Skeletal muscle satellite cell (primary cell): ENCODE data around the gene DLL1.

Source experiments
- H3K27me3 ChIP-seq: 2 replicates; pipeline ENCODE4 v1.7.0; 2013; ENCODE audit warnings: low read length; ENCODE audit not compliant: control insufficient read depth, insufficient read depth
- H3K36me3 ChIP-seq: 2 replicates; pipeline ENCODE4 v1.7.0; 2013; ENCODE audit warnings: mild to moderate bottlenecking, control low read depth, low read length; ENCODE audit not compliant: insufficient read depth
- H3K4me1 ChIP-seq: 2 replicates; pipeline ENCODE4 v1.7.0; 2013; ENCODE audit warnings: low read length; ENCODE audit not compliant: control insufficient read depth, insufficient read depth
- H3K4me2 ChIP-seq: 2 replicates; pipeline ENCODE4 v1.7.0; 2013; ENCODE audit warnings: mild to moderate bottlenecking, low read length
- H3K4me3 ChIP-seq: 2 replicates; pipeline ENCODE4 v1.7.0; 2013; ENCODE audit warnings: low read length
- H3K9ac ChIP-seq: 2 replicates; pipeline ENCODE4 v1.7.0; 2013; ENCODE audit warnings: mild to moderate bottlenecking, low read depth, low read length, moderate library complexity
- H3K9me3 ChIP-seq: replicated peaks from 2 replicates; pipeline ENCODE4 v1.7.0; 2013; ENCODE audit warnings: mild to moderate bottlenecking, control low read depth, low read length

Gene DLL1

DNA sequence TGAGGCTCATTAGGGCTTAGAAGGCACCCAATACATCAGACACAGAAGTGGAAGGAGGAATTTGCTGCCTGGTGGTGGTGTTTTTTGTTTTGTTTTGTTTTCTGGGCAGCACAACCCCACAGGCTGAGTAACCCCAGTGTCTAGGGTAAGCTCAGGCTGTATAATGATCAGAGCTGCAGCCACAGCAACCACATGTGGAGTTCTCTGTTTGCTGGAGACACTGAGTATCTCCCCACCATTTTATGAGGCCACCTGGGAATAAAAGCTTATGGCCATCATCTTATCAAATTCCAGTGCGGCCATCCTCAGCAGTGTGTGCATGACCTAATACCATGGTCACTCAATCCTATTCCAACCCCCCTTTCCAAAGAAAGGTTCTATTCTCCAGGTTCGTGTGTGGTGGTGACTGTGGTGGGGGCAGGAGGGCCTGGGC is 3.4 kb upstream of the DLL1 start:
- Histone ChIP-seq H3K4me1 (peaks cover 24% of the 10 kb centered on the region), H3K27me3 (peaks cover 69% of the 10 kb centered on the region), H3K4me2 (no peak overlapping the region), H3K9me3 (no peaks in the 10 kb centered on the region), H3K36me3 (no peaks in the 10 kb centered on the region), H3K4me3 (no peak overlapping the region), H3K9ac (no peak overlapping the region)

DNA sequence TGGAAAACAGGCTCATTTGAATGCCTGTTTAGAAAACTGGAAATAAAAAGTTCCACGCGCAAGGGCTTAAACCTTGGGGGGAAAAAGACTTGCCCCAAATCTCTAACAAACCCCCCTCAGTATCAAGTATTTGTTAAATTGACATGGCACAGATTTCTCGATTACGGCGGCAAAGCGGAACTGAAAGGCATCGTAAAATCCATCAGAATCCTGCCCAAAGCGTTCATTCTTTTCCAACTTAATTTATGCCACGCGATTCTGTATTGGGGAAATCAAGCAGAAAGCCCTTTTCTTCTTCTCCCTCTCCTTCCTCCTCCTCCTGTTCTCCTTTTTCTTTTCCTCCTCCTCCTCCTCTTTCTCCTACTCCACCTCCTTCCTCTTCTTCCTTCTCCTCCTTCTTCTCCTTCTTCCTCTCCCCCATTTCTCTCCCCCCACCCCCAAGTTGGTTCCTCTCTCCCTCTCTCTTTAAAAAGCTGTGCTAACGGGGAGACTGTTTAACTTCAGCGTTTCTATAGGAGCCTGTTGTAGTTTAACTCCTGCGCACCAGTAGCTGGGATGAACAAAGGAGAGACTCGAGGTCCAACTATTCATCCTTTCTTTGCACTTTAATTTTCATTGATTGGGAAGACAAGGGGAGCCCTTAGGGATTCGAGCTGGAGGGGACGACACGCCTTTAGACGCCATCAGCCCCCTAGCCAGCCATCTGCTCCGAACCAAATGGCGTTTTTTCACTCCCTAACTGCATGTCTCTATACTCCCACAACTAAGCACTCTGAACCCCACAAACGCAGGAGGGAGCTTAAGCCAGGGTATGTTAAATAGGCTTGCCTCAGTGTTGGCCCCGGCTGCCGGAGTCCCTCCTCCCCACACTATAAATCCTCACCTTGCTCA is 2.7 kb upstream of the DLL1 start:
- Histone ChIP-seq H3K4me1 (peaks cover 28% of the 10 kb centered on the region), H3K36me3 (no peaks in the 10 kb centered on the region), H3K9ac (no peak overlapping the region), H3K4me3 (no peak overlapping the region), H3K4me2 (peak overlapping the region; percentile 58), H3K27me3 (peaks cover 76% of the 10 kb centered on the region), H3K9me3 (no peaks in the 10 kb centered on the region)

DNA sequence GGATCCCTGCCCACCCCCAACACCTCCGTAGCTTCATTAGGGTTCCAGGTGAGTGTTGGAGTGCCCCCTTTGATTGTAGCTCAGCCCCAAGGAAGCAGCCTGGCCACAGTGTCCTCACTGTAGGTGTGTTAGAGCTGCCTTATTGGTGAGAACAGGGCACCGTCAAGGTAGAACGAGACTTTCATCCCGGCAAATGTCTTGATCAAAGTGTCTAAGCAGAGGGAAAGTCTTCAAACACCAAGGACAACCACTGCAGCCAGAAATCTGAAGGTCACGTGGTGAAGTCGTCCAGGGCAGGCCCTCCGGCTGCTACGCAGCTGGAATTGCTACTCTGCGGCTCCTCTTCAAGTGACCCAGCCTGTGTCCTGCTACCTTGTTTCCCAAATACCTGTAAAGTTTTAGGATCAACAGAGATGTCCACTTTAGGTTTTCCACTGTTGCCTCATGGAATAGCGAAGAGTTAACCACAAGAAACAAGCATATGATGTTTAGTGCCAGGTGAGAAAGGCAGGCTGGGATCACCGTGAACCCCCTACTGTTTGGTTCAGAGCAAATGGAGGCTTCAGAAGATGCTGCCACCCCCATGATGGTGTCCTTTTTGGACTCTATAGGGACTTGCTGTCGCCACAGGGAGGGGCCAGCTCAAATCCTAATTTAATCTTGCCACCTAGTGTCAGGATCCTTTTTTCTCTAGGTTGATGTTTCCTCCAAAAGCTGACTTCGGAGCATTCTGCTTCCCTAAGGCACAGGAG is 1.7 kb upstream of the DLL1 start:
- Histone ChIP-seq H3K36me3 (no peaks in the 10 kb centered on the region), H3K4me1 (peaks cover 28% of the 10 kb centered on the region), H3K4me2 (peak overlapping the region; percentile 58), H3K9me3 (no peaks in the 10 kb centered on the region), H3K4me3 (no peak overlapping the region), H3K27me3 (peaks cover 73% of the 10 kb centered on the region), H3K9ac (no peak overlapping the region)

DNA sequence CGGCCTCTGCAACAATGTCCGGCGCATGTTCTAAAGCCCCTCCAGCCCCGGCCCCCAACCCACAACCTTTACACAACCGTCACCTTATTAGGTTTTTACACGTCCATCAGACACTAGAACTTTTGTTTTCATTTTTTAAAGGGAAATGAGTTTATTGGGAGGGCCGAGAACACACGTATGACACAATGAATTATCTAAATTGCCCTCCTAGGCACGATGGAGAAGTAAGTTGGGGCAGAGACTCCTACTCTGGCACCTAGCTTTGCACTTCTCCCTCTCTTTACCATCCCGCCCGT is 1.2 kb upstream of the DLL1 start:
- H3K4me1 ChIP-seq: peaks cover 28% of the 10 kb centered on the region
- H3K4me3 ChIP-seq: peak overlapping the region; percentile 64
- H3K27me3 ChIP-seq: peaks cover 75% of the 10 kb centered on the region
- H3K36me3 ChIP-seq: no peaks in the 10 kb centered on the region
- H3K9me3 ChIP-seq: no peaks in the 10 kb centered on the region
- no peak overlapping the region for H3K9ac ChIP-seq
- peak overlapping the region; percentile 85 for H3K4me2 ChIP-seq

DNA sequence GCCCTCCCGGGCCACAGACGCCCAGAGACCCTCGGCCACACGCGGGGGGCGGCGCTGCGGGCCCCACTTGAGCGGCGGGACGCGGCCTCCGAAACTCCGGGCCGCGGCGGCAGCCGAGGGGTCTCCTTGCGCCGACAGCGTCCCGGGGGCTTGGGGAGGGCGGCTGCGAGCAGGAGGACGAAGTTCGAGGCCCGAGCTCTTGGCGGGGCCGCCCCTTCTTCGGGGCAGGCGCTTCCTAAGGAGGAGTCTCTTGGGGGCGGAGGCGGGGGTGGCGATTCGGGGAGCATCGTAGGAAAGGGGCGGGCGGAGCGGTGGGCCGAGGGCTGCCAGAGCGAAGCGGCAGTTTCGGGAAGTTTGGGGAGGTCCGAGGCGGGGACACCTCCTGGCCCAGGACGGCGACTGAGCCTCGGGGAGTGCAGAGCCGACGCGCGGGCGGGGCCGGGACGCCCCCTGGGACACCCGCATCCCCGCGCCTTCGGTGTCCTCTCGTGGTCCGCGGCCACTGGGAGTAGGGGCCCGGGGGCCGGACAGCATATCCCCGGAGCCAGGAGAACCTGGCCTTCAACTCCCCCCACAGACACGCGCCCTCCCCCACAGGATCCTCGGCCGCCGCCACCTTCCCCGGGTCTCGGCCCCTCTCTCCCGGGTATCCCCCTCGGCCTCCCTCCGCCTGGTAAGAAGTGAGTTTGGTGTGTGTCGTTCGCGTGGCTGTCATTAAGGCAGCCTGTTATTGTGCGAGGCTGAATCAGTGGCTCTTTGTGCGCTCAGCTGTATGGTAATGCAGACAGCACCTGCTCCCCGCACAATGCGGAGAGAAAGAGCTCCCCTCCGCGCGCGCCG is 613 bp upstream of the DLL1 start:
- H3K27me3 ChIP-seq: peaks cover 76% of the 10 kb centered on the region
- peak overlapping the region; percentile 64 for H3K4me3 ChIP-seq
- peak overlapping the region; percentile 85 for H3K4me2 ChIP-seq
- peaks cover 28% of the 10 kb centered on the region for H3K4me1 ChIP-seq
- no peak overlapping the region for H3K9ac ChIP-seq
- H3K36me3 ChIP-seq: no peaks in the 10 kb centered on the region
- H3K9me3 ChIP-seq: no peaks in the 10 kb centered on the region

DNA sequence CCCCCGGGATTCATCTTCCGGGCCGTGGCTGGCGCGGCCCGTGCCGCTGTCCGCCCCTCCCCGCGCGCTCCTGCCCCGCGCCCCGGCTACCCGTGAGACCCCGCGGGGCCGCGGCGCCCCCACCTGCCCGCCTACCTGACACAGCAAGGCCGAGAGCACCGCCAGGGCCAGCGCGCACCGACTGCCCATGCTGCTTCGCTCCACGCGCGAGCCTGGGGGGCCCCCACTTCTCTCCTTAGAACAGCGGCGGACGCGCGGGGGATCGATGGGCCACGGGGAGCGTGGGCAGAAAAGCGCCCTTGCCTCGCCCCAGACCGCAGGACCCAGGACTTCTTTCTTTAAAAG is 955 bp downstream of the DLL1 start:
- H3K4me1 ChIP-seq: peaks cover 17% of the 10 kb centered on the region

DNA sequence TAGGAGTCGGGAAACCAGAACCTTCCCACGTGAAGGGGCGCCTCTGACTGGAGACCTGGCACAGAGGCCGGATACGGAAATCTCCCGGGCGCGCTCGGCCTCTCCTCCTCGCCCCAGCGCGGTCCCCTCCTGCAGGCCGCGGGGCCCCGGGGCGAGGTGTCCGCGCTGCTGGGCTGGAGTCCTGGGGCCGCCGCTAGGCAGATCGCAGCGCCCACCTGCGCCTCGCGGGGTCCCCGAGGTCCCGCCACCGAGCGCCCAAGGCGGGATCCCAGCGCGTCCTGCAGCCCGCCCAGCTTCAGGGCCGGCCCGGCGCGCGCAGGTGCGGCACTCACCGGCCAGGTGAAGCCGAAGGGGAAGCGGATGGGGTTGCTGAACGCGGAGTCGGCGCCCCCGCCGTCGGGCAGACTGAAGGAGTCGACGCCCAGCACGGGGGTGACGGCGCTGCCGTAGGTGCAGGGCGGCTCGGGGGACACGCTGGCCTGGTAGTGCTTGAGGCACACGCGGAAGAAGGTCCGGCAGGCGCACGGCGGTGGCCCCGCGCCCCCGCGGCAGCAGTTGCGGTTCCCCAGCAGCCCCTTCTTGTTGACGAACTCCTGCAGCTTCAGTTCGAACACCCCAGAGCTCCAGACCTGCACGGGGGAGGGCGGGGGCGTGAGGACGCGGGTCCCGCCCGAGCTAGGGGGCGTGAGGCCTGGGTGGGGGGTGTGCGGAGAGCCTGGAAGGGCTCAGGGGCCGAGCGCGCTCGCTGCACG is 1.5 kb downstream of the DLL1 start:
- Histone ChIP-seq H3K9ac (no peak overlapping the region), H3K4me2 (peak overlapping the region; percentile 85), H3K9me3 (no peaks in the 10 kb centered on the region), H3K4me3 (peak overlapping the region; percentile 90), H3K36me3 (no peaks in the 10 kb centered on the region), H3K27me3 (peaks cover 59% of the 10 kb centered on the region), H3K4me1 (peaks cover 17% of the 10 kb centered on the region)

More for the DNA sequence above, 955 bp downstream of the DLL1 start:
- peak overlapping the region; percentile 67 for H3K9ac ChIP-seq
- no peaks in the 10 kb centered on the region for H3K9me3 ChIP-seq
- peak overlapping the region; percentile 90 for H3K4me3 ChIP-seq
- H3K36me3 ChIP-seq: no peaks in the 10 kb centered on the region
- H3K27me3 ChIP-seq: peaks cover 65% of the 10 kb centered on the region
- peak overlapping the region; percentile 85 for H3K4me2 ChIP-seq

DNA sequence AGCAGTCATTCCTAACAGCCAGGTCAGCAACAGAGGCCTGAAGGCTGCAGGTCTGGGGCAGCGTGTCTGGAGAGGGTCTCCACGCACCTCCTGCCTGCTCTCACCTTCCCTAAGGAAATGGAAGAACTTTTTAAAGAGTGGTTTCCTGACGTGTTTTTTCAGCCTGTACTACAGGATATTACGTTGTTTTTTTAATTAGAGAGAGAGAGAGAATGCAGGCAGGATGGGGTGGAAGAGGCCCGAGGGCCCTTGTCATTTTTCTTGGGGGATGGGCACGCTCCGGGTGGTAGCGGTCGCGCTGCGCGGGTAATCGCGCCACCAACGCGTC is 2.1 kb downstream of the DLL1 start:
- no peak overlapping the region for H3K9ac ChIP-seq
- peak overlapping the region; percentile 90 for H3K4me3 ChIP-seq
- H3K4me1 ChIP-seq: peaks cover 17% of the 10 kb centered on the region
- H3K27me3 ChIP-seq: peaks cover 54% of the 10 kb centered on the region
- peak overlapping the region; percentile 85 for H3K4me2 ChIP-seq
- H3K9me3 ChIP-seq: no peaks in the 10 kb centered on the region
- no peaks in the 10 kb centered on the region for H3K36me3 ChIP-seq

DNA sequence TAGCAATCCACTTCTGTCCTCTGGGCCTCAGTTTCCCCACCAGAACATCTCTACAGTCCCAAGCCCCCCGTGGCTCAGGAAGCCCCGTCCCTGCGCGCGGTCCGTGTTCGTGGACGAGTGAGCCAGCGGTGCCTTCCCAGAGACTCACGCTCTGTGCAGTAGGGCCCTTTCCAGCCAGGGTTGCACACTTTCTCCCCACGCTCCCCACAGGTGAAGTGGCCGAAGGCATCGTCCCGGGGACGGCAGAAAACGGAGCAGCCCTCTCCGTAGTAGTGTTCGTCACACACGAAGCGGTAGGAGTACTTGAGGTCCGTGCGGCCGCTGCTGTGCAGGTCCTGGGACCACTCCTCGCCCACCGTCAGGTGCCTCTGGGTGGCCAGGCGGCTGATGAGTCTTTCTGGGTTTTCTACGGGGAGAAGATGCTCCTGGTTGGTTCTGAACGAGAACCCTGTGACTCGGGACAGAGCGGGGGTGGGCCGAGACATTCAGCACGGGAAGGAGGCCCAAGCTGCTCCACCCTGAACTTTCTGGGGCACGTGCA is 2.7 kb downstream of the DLL1 start:
- H3K27me3 ChIP-seq: peaks cover 47% of the 10 kb centered on the region
- no peaks in the 10 kb centered on the region for H3K9me3 ChIP-seq

DNA sequence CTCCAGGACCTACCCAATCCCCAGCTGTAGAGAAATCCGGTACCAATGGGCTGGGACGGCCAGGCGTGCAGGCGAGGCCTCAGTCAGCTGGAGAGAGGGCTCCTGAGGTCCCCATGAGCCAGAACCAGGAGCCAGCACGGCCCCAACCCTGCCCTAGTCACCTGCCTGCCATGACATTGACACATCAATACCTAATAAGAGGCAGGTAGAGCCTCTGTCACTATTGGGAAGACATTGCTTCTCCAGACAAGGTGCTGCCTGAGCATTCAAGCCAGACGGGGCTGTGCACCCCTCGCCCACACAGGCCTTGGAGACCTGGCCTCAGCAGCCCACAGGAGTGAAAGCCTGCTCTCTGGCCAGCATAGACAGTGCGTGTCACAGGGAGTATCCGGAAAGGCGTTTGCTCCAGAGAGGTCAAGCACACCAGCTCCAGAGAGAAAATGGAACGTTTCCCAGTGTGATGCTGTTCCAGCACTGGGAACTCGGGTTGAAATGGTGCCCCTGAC is 3.5 kb downstream of the DLL1 start:
- H3K4me1 ChIP-seq: peaks cover 17% of the 10 kb centered on the region
- no peak overlapping the region for H3K9ac ChIP-seq
- no peaks in the 10 kb centered on the region for H3K9me3 ChIP-seq
- peaks cover 40% of the 10 kb centered on the region for H3K27me3 ChIP-seq
- no peak overlapping the region for H3K4me3 ChIP-seq
- no peak overlapping the region for H3K4me2 ChIP-seq
- no peaks in the 10 kb centered on the region for H3K36me3 ChIP-seq

More for the DNA sequence above, 2.7 kb downstream of the DLL1 start:
- Histone ChIP-seq H3K4me1 (peaks cover 17% of the 10 kb centered on the region), H3K4me3 (no peak overlapping the region), H3K36me3 (no peaks in the 10 kb centered on the region), H3K9ac (no peak overlapping the region), H3K4me2 (no peak overlapping the region)
